GM23248 (cell line): ENCODE data around the gene AMIGO2. TPM values are rescaled to one million over a fixed set of nuclear protein-coding genes. Genes with fewer than 3 reads are reported as not detected.
A peak's percentile ranks its signal among the peaks of the same experiment; 100 is the strongest.

Experiments
- DNase-seq: peaks from one replicate; pipeline ENCODE4 v3.0.0-alpha.2; 2015
- H2AFZ ChIP-seq: fragments of 200-600 bp; sonication (generic); 2 replicates; pipeline ENCODE4 v1.6.1; 2016; ENCODE audit warnings: antibody characterized with exemption
- H3F3A ChIP-seq: fragments of 200-600 bp; sonication (generic); 2 replicates; pipeline ENCODE4 v1.6.1; 2016; ENCODE audit warnings: mild to moderate bottlenecking, antibody characterized with exemption, mixed run types; ENCODE audit not compliant: insufficient read depth
- H3K27ac ChIP-seq: fragments of 200-600 bp; sonication (generic); 2 replicates; pipeline ENCODE4 v1.5.1; 2016; ENCODE audit warnings: mild to moderate bottlenecking
- H3K27me3 ChIP-seq: fragments of 200-600 bp; sonication (generic); replicated peaks from 2 replicates; pipeline ENCODE4 v1.6.1; 2016; ENCODE audit warnings: mild to moderate bottlenecking; ENCODE audit not compliant: insufficient read depth
- H3K36me3 ChIP-seq: fragments of 200-600 bp; sonication (generic); 2 replicates; pipeline ENCODE4 v1.6.1; 2016; ENCODE audit warnings: low read depth, mild to moderate bottlenecking
- H3K4me1 ChIP-seq: fragments of 200-600 bp; sonication (generic); 2 replicates; pipeline ENCODE4 v1.6.1; 2016; ENCODE audit warnings: mild to moderate bottlenecking; ENCODE audit not compliant: insufficient read depth
- H3K4me2 ChIP-seq: fragments of 200-600 bp; sonication (generic); one replicate; pipeline ENCODE4 v1.6.1; 2016; ENCODE audit warnings: mild to moderate bottlenecking; ENCODE audit not compliant: unreplicated experiment
- H3K4me3 ChIP-seq: fragments of 200-600 bp; sonication (generic); 2 replicates; pipeline ENCODE4 v1.5.1; 2016; ENCODE audit warnings: mild to moderate bottlenecking
- H3K79me2 ChIP-seq: fragments of 200-600 bp; sonication (generic); 2 replicates; pipeline ENCODE4 v1.6.1; 2016; ENCODE audit warnings: mild to moderate bottlenecking; ENCODE audit not compliant: insufficient read depth
- H3K9ac ChIP-seq: fragments of 200-600 bp; sonication (generic); 2 replicates; pipeline ENCODE4 v1.6.1; 2016; ENCODE audit warnings: mild to moderate bottlenecking
- H3K9me2 ChIP-seq: fragments of 200-600 bp; sonication (generic); 2 replicates; pipeline ENCODE4 v1.6.1; 2016; ENCODE audit warnings: mixed run types, mild to moderate bottlenecking, moderate library complexity; ENCODE audit not compliant: insufficient read depth
- H3K9me3 ChIP-seq: fragments of 200-600 bp; sonication (generic); one replicate; pipeline ENCODE4 v1.6.1; 2017; ENCODE audit warnings: low read depth
- H4K20me1 ChIP-seq: fragments of 200-600 bp; sonication (generic); 2 replicates; pipeline ENCODE4 v1.6.0; 2016; ENCODE audit not compliant: insufficient read depth
- EZH2 ChIP-seq: fragments of 200-600 bp; sonication (generic); IDR thresholded peaks from 2 replicates; pipeline ENCODE4 v1.6.1; 2018; ENCODE audit warnings: antibody characterized with exemption, mild to moderate bottlenecking; ENCODE audit not compliant: insufficient read depth, poor library complexity, severe bottlenecking
- EZH2phosphoT487 ChIP-seq: fragments of 200-600 bp; sonication (generic); IDR thresholded peaks from 2 replicates; pipeline ENCODE4 v1.6.1; 2018; ENCODE audit warnings: antibody characterized with exemption, moderate library complexity, mild to moderate bottlenecking, low read depth; ENCODE audit not compliant: insufficient read depth
- WGBS, 2 experiments: methylation state at CpG; one replicate each; pipeline ENCODE4 v1.1.6; 2015 to 2017; ENCODE audit warnings: low lambda C conversion rate in 2 of 2, low coverage in 1 of 2; ENCODE audit errors: missing lambda C conversion rate in 2 of 2; 5-methylcytosine and 5-hydroxymethylcytosine counted together
- in situ Hi-C: fragments of 300-500 bp; cut with MboI; formaldehyde crosslinking; loops from 2 replicates; pipeline ENCODE4 v1.15.0; 2020
- polyA plus RNA-seq: library from polyadenylated mRNA; unstranded; fragments of >200 nt; fragmentation: Nextera tagmentation; extraction: Ambion mirVana; gene quantifications from 2 replicates; pipeline ENCODE4 v1.2.1, GENCODE V29; 2016
- total RNA-seq: library from RNA; depleted of rRNA; stranded (reverse); fragments of >200 nt; shearing (Covaris generic); gene quantifications from 2 replicates; pipeline ENCODE4 v1.2.3, GENCODE V29; 2014; rRNA removed

Gene AMIGO2
- total and polyA plus RNA-seq, 2 experiments from 2014 or later, result 19.6 to 29.9 TPM

DNA sequence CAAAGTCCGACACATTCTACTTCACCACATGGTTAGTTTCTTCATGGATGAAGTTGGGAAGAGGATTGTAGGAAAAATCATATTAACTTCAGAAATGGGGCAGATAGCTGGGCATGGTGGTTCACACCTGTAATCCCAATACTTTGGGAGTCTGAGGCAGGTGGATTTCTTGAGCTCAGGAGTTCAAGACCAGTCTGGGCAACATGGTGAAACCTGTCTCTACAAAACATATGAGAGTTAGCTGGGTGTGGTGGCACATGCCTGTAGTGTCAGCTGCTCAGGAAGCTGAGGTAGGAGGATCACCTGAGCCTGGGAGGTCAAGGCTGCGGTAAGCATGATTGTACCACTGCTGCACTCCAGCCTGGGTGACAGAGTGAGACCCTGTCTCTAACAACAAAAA is 49.9 kb downstream of the AMIGO2 start:
- no peak overlapping the region for H3K4me3 ChIP-seq
- H2AFZ ChIP-seq, result no peak overlapping the region
- 99 to 100% methylated on average over 2 of the region's 2 CpGs for WGBS, 2 experiments
- no peaks in the 10 kb centered on the region for H3K27me3 ChIP-seq
- no peaks in the 10 kb centered on the region for H3F3A ChIP-seq
- no peaks in the 10 kb centered on the region for H3K9me2 ChIP-seq
- no peak overlapping the region for H3K4me2 ChIP-seq
- no peak overlapping the region for H3K9ac ChIP-seq
- H3K36me3 ChIP-seq, result no peaks in the 10 kb centered on the region
- TF ChIP-seq EZH2 (no peak), EZH2phosphoT487 (no peak)
- peaks cover 8% of the 10 kb centered on the region for H3K4me1 ChIP-seq
- no peak overlapping the region for H3K27ac ChIP-seq
- no peaks in the 10 kb centered on the region for H3K79me2 ChIP-seq
- no peaks in the 10 kb centered on the region for H3K9me3 ChIP-seq
- no peak for DNase-seq
- H4K20me1 ChIP-seq, result no peaks in the 10 kb centered on the region
- in situ Hi-C loops, result loop anchor here (10.0 kb wide), 2 partner anchors 275 to 635 kb away; no protein-coding TSS in a partner anchor

GRCh38 chr12:47028981-47029708 is 50.6 kb downstream of the AMIGO2 start:
- no peaks in the 10 kb centered on the region for H4K20me1 ChIP-seq
- peaks cover 11% of the 10 kb centered on the region for H3K4me1 ChIP-seq
- no peak overlapping the region for H2AFZ ChIP-seq
- no peaks in the 10 kb centered on the region for H3K9me3 ChIP-seq
- H3K9ac ChIP-seq, result no peak overlapping the region
- peak; percentile 36 for DNase-seq
- no peaks in the 10 kb centered on the region for H3K36me3 ChIP-seq
- no peaks in the 10 kb centered on the region for H3K9me2 ChIP-seq
- H3K27me3 ChIP-seq, result no peaks in the 10 kb centered on the region
- no peak overlapping the region for H3K4me2 ChIP-seq
- H3F3A ChIP-seq, result no peaks in the 10 kb centered on the region
- TF ChIP-seq EZH2, result no peak
- TF ChIP-seq EZH2phosphoT487, result no peak
- in situ Hi-C loops, result no loop called here
- H3K27ac ChIP-seq, result no peak overlapping the region
- 84 to 91% methylated on average over 4 of the region's 4 CpGs for WGBS, 2 experiments
- no peaks in the 10 kb centered on the region for H3K79me2 ChIP-seq
- H3K4me3 ChIP-seq, result no peak overlapping the region

DNA sequence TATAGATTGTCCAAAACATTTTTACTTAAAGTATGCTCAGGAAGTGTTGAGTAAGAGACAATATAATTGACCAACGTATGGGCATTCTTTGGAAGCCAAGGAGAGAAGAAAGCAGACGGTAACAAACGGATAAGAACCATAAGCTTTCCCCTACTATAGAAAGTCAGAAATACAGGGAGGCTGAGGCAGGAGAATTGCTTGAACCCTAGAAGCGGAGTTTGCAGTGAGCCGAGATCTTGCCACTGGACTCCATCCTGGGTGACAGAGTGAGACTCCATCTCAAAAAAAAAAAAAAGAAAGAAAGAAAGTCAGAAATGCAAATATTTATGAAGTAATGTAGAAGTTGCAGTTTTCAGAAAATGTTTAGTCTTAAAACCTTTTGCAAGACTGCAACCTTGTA is 51.6 kb downstream of the AMIGO2 start:
- no peaks in the 10 kb centered on the region for H3K36me3 ChIP-seq
- no peak overlapping the region for H3K4me2 ChIP-seq
- H3K27me3 ChIP-seq, result no peaks in the 10 kb centered on the region
- TF ChIP-seq EZH2phosphoT487, result no peak
- no peak for TF ChIP-seq EZH2
- 95% methylated on average over 5 of the region's 5 CpGs for WGBS, 2 experiments
- H3K4me3 ChIP-seq, result no peak overlapping the region
- H2AFZ ChIP-seq, result no peak overlapping the region
- no peaks in the 10 kb centered on the region for H3F3A ChIP-seq
- in situ Hi-C loops, result no loop called here
- peaks cover 19% of the 10 kb centered on the region for H3K4me1 ChIP-seq
- H3K79me2 ChIP-seq, result no peaks in the 10 kb centered on the region
- no peaks in the 10 kb centered on the region for H3K9me2 ChIP-seq
- H4K20me1 ChIP-seq, result no peaks in the 10 kb centered on the region
- no peak overlapping the region for H3K27ac ChIP-seq
- no peak for DNase-seq
- no peaks in the 10 kb centered on the region for H3K9me3 ChIP-seq
- H3K9ac ChIP-seq, result no peak overlapping the region

Other genes with a start within 250 kb of the AMIGO2 start
- gene PCED1B, start 338 bp downstream of the AMIGO2 start, total RNA-seq, result 2.9 and 3.5 TPM in 2 replicates
- 2.7 and 3.6 TPM in 2 replicates for gene PCED1B, start 338 bp downstream of the AMIGO2 start, polyA plus RNA-seq